Esophagus squamous epithelium (tissue), 5 donors: ENCODE measurements around the gene TAF4. TPM values are rescaled to one million over a fixed set of nuclear protein-coding genes. Genes with fewer than 3 reads are reported as not detected.
"Not testable (repeated sequence)": the region's sequence is repeated elsewhere in the genome, so short reads cannot be mapped to it uniquely, and the experiment has no call there.

ENCODE experiments used
- DNase-seq: peaks from one replicate; lab custom pipeline; 2025; lab: John Stamatoyannopoulos, UW
- H3K27ac ChIP-seq, 4 donors: fragments of 200-600 bp; sonication (generic); one replicate each; pipeline ENCODE4 v1.5.1; 2016 to 2019; ENCODE audit warnings: mild to moderate bottlenecking in 1 of 4
- H3K27me3 ChIP-seq, 4 donors: fragments of 200-600 bp; sonication (generic); 1 replicate in 3 of 4; 2 replicates in 1 of 4; pipeline versions ENCODE4 v1.5.1 to v1.6.0; 2017 to 2021; ENCODE audit warnings: antibody characterized with exemption in 1 of 4
- H3K36me3 ChIP-seq, 3 donors: fragments of 200-600 bp; sonication (generic); one replicate each; pipeline ENCODE4 v1.5.1; 2016 to 2019
- H3K4me1 ChIP-seq, 3 donors: fragments of 200-600 bp; sonication (generic); one replicate each; pipeline ENCODE4 v1.5.1; 2017 to 2019
- H3K4me3 ChIP-seq, 4 donors: fragments of 200-600 bp; sonication (generic); 1 replicate in 3 of 4; 2 replicates in 1 of 4; pipeline ENCODE4 v1.5.1; 2016 to 2019; ENCODE audit warnings: mild to moderate bottlenecking in 2 of 4, moderate library complexity in 1 of 4
- H3K9me3 ChIP-seq, 3 donors: fragments of 200-600 bp; sonication (generic); one replicate each; pipeline ENCODE4 v1.5.1; 2016 to 2019
- POLR2A ChIP-seq, 4 donors: fragments of 450-650 bp; IDR thresholded peaks; one replicate each; pipeline ENCODE4 v1.6.1; 2017; ENCODE audit warnings: antibody characterized with exemption in 4 of 4, mild to moderate bottlenecking in 4 of 4, moderate library complexity in 3 of 4
- WGBS, 2 donors: methylation state at CpG; one replicate each; pipeline ENCODE4 v1.1.5; 2018; 5-methylcytosine and 5-hydroxymethylcytosine counted together
- intact Hi-C: fragments of 100-400 bp; cut with DNase I; formaldehyde crosslinking; loops from one replicate; pipeline ENCODE4 v1.15.0; 2022
- total RNA-seq, 4 donors: library from RNA; depleted of rRNA; stranded (reverse); fragments of >200 nt; gene quantifications; one replicate each; pipeline ENCODE4 v1.1.0, GENCODE V29; 2016
- TF ChIP-seq, protein P1 (sequence below), 6 experiments: fragments of 450-650 bp in 4 of 6; fragments of 200-600 bp in 2 of 6; sonication (generic) in 2 of 6; IDR thresholded peaks; one replicate each; pipeline ENCODE4 v1.5.1; 2016 to 2019; ENCODE audit warnings: antibody characterized with exemption in 6 of 6, mild to moderate bottlenecking in 4 of 6, moderate library complexity in 4 of 6
- donor health status: DM: yes; HTN: yes; CAD: no.

TAF4 gene
- total RNA-seq, 4 donors from 2014 or later, result 4.9 to 16.5 (median 14.4) TPM

DNA sequence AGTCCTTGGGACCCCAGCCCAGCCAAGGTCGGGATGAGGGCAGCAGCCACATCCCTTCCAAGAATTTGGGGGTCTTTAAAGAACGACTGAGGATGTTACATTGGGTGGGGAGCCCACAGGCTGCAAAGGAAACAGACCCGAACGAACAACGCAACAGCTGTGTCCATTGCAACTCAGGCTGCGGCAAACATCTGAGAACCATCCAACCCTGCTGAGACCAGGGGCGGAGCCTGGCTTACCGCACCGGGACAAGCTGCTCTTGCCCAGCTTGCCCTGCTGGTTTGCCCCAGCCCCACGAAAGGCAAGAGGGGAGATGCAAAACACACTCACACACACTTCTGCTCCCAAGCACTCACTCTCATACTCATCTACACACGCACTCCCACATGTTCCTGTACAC, 21.5 kb upstream of the TAF4 start:
- H3K4me3 ChIP-seq, result no peak overlapping the region
- no peaks in the 10 kb centered on the region for H3K9me3 ChIP-seq
- WGBS, 2 donors, result 25 to 33% methylated on average over 7 to 9 of the region's 11 CpGs
- H3K27ac ChIP-seq, result no peak overlapping the region
- TF ChIP-seq, protein P1, sequence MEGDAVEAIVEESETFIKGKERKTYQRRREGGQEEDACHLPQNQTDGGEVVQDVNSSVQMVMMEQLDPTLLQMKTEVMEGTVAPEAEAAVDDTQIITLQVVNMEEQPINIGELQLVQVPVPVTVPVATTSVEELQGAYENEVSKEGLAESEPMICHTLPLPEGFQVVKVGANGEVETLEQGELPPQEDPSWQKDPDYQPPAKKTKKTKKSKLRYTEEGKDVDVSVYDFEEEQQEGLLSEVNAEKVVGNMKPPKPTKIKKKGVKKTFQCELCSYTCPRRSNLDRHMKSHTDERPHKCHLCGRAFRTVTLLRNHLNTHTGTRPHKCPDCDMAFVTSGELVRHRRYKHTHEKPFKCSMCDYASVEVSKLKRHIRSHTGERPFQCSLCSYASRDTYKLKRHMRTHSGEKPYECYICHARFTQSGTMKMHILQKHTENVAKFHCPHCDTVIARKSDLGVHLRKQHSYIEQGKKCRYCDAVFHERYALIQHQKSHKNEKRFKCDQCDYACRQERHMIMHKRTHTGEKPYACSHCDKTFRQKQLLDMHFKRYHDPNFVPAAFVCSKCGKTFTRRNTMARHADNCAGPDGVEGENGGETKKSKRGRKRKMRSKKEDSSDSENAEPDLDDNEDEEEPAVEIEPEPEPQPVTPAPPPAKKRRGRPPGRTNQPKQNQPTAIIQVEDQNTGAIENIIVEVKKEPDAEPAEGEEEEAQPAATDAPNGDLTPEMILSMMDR (IDR thresholded peaks at IDR 0.05), result no peak
- no peak for TF ChIP-seq POLR2A (IDR thresholded peaks at IDR 0.05)
- H3K27me3 ChIP-seq, result peaks cover 0 to 70% (median 0%) of the 10 kb centered on the region in 4 donors
- H3K4me1 ChIP-seq, result no peaks in the 10 kb centered on the region
- no peak for DNase-seq
- H3K36me3 ChIP-seq, result no peaks in the 10 kb centered on the region
- intact Hi-C loops, result no loop called here

DNA sequence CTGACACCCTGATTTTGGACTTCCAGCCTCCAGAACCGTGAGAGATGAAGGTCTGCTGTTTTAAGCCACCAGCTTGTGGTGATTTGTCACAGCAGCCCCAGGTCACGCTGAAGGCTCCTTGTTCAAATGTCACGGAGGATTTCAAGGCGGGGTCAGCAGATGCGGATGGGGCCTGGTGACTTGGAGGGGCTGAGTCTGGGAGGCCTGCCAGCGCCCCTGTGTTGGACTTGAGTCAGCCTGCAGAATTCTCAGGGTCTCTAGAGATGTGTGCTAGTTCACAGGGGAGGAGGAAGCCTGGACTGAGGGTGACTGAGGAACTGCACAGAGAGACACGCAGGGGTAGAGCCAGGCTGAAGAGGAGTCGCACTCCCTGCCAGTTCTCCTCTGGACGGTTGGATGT, 19.5 kb upstream of the TAF4 start:
- Histone ChIP-seq H3K36me3 (no peaks in the 10 kb centered on the region), H3K27ac (no peak overlapping the region), H3K27me3 (peaks cover 0 to 63% (median 0%) of the 10 kb centered on the region in 4 donors), H3K4me3 (no peak overlapping the region), H3K9me3 (no peaks in the 10 kb centered on the region), H3K4me1 (no peaks in the 10 kb centered on the region)
- no peak for DNase-seq
- intact Hi-C loops, result no loop called here
- 79 to 80% methylated on average over 3 to 4 of the region's 9 CpGs for WGBS, 2 donors
- TF ChIP-seq POLR2A (IDR thresholded peaks at IDR 0.05), result no peak
- TF ChIP-seq, protein P1 (IDR thresholded peaks at IDR 0.05), result no peak

DNA sequence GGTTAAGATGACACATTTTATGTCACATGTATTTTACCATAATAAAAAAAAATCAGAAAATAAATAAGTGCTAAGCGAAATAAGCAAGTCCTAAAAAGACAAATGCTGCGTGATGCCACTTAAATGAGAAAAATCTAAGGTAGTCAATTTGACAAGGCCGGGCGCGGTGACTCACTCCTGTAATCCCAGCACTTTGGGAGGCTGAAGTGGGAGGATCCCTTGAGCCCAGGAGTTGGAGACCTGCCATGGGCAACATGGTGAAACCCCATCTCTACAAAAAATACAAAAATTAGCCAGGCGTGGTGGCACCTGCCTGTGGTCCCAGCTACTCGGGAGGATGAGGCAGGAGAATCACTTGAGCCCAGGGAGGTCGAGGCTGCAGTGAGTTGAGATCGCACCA, 18.5 kb upstream of the TAF4 start:
- WGBS, 2 donors, result 83 to 84% methylated on average over 9 of the region's 9 CpGs
- H3K4me1 ChIP-seq, H3K4me3 ChIP-seq, H3K27ac ChIP-seq, H3K36me3 ChIP-seq, H3K9me3 ChIP-seq, DNase-seq, intact Hi-C loops: not testable (repeated sequence)
- peaks cover 0 to 61% (median 0%) of the 10 kb centered on the region in 4 donors for H3K27me3 ChIP-seq

DNA sequence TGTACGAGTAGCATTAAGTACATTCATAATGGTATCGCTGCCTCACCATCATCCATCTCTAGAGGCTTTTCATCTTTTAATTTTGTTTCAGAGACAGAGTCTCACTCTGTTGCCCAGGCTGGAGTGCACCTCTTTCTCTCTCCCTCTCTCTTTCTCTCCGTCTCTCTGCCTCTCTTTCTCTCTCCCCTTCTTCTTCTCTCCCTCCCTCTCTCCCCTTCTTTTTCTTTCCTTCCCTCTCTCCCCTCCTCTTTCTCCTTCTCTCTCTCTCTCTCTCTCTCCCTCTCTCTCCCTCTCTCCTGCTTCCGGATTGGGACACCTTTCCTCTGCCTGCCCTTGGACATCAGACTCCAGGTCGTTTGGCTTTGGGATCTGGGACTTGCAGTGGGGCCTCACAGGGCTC, 17.6 kb upstream of the TAF4 start:
- no peak for TF ChIP-seq POLR2A (IDR thresholded peaks at IDR 0.05)
- TF ChIP-seq, protein P1 (IDR thresholded peaks at IDR 0.05), result no peak
- peaks cover 0 to 61% (median 0%) of the 10 kb centered on the region in 4 donors for H3K27me3 ChIP-seq
- no peak for DNase-seq
- H3K36me3 ChIP-seq, result no peaks in the 10 kb centered on the region
- peaks cover 0 to 9% (median 2%) of the 10 kb centered on the region in 3 donors for H3K9me3 ChIP-seq
- H3K27ac ChIP-seq, result no peak overlapping the region
- 59 to 65% methylated on average over 5 of the region's 5 CpGs for WGBS, 2 donors
- H3K4me1 ChIP-seq, result no peaks in the 10 kb centered on the region
- H3K4me3 ChIP-seq, result no peak overlapping the region
- intact Hi-C loops, result no loop called here

DNA sequence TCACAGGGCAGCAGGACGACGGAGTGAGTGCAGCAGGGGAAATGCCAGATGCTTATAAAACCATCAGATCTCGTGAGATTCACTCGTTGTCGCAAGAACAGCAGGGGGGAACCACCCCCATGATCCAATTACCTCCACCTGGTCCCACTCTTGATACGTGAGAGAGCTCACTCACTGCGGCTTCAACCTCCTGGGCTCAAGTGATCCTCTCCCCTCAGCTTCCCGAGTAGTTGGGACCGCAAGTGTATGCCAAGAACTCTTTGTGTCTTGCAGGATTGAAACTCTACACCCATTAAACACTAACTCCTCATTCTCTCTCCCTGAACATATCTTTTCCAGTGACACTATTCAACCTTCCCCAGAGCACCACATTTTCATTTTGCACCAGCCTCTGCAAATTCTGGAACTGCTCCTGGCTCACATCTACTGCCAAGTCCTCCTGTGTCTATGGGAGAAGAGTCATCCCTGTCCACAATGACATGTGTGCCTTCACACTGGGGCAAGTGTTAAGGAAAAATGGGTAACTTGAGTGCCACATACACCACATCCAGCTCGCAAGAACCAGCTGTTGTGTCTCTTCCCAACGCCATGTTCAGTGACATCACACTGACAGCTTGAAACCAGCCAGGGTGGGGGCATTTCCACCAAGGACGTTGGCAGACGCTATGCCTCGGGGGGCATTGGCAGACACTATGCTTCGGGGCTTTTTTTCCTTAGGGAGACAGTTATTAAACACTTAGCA, 14.7 kb upstream of the TAF4 start:
- Histone ChIP-seq H3K9me3 (peaks cover 0 to 21% (median 15%) of the 10 kb centered on the region in 3 donors), H3K36me3 (no peaks in the 10 kb centered on the region), H3K4me1 (no peaks in the 10 kb centered on the region), H3K4me3 (no peak overlapping the region), H3K27ac (no peak overlapping the region), H3K27me3 (peaks cover 0 to 38% (median 0%) of the 10 kb centered on the region in 4 donors)
- WGBS, 2 donors, result 58 to 64% methylated on average over 13 to 15 of the region's 15 CpGs
- TF ChIP-seq, protein P1 (IDR thresholded peaks at IDR 0.05), result no peak
- TF ChIP-seq POLR2A (IDR thresholded peaks at IDR 0.05), result no peak
- DNase-seq, result no peak
- intact Hi-C loops, result no loop called here
